Gastroesophageal sphincter (tissue), 3 donors: ENCODE results near the gene GTF2F2.

Experiments used
- CTCF ChIP-seq, 4 experiments: fragments of 200-600 bp in 2 of 4; fragments of 450-650 bp in 2 of 4; sonication (generic) in 1 of 4; IDR thresholded peaks; one replicate each; pipeline ENCODE4 v1.5.1; 2017 to 2019; ENCODE audit warnings: antibody characterized with exemption in 4 of 4, mild to moderate bottlenecking in 2 of 4, moderate library complexity in 2 of 4
- POLR2A ChIP-seq, 2 donors: fragments of 450-650 bp; IDR thresholded peaks; one replicate each; pipeline ENCODE4 v1.6.1; 2017; ENCODE audit warnings: antibody characterized with exemption in 2 of 2, mild to moderate bottlenecking in 2 of 2, moderate library complexity in 1 of 2
- POLR2AphosphoS5 ChIP-seq: sonication (generic); formaldehyde crosslinking; IDR thresholded peaks from one replicate; pipeline ENCODE4 v1.6.1; 2017; ENCODE audit warnings: antibody characterized with exemption

- TF ChIP-seq CTCF (IDR thresholded peaks at IDR 0.05) (no peak), POLR2A (IDR thresholded peaks at IDR 0.05) (no peak), POLR2AphosphoS5 (no peak)
Measured at GRCh38 chr13:45209229-45209628, 88.9 kb downstream of the GTF2F2 start.
